A549 (cell line): ENCODE measurements around the gene FHIP2A.

ENCODE experiments used
- CTCF ChIP-seq: fragments of >200 bp; sonication (Bioruptor Twin); formaldehyde crosslinking; IDR thresholded peaks from 3 replicates; pipeline ENCODE4 v1.5.1; 2016
- ESRRA ChIP-seq: fragments of 150-350 bp; IDR thresholded peaks from 2 replicates; pipeline ENCODE4 v1.6.1; 2014; ENCODE audit warnings: mild to moderate bottlenecking, low read length, borderline replicate concordance
- HDAC2 ChIP-seq: fragments of 200-600 bp; sonication (generic); IDR thresholded peaks from 2 replicates; pipeline ENCODE4 v1.6.1; 2016
- HOXA7 ChIP-seq: fragments of 250-450 bp; sonication (Bioruptor Pico); IDR thresholded peaks from 2 replicates; pipeline ENCODE4 v1.5.0; 2020; ENCODE audit warnings: mild to moderate bottlenecking, moderate library complexity
- JUN ChIP-seq, 2 experiments: fragments of >200 bp; sonication (Bioruptor Twin); formaldehyde crosslinking; IDR thresholded peaks; 2 replicates in 1 of 2; 3 replicates in 1 of 2; pipeline ENCODE4 v1.6.1; 2016 to 2017
- MAZ ChIP-seq: fragments of 150-350 bp; IDR thresholded peaks from 2 replicates; pipeline ENCODE4 v1.6.1; 2014; ENCODE audit warnings: antibody characterized with exemption, low read depth, low read length, borderline replicate concordance
- POLR2AphosphoS2 ChIP-seq: conservative IDR thresholded peaks from 2 replicates; pipeline ENCODE4 v1.6.1; 2012; ENCODE audit warnings: low read length, improper control_type of control experiment, inconsistent platforms
- RNF2 ChIP-seq: fragments of 200-600 bp; sonication (generic); IDR thresholded peaks from 2 replicates; pipeline ENCODE4 v1.6.1; 2016; ENCODE audit warnings: low read depth, mild to moderate bottlenecking, antibody characterized with exemption, moderate library complexity, borderline replicate concordance
- SMC3 ChIP-seq: fragments of >200 bp; sonication (Bioruptor Twin); formaldehyde crosslinking; IDR thresholded peaks from 3 replicates; pipeline ENCODE4 v1.6.1; 2018; ENCODE audit warnings: inconsistent platforms

GRCh38 chr10:114824391-114824790 lies 2.8 kb downstream of the FHIP2A start:
- TF ChIP-seq CTCF (no peak), JUN (IDR thresholded peaks at IDR 0.05) (no peak), HDAC2 (no peak), SMC3 (no peak), MAZ (no peak), POLR2AphosphoS2 (no peak), HOXA7 (CRISPR knock-in tag) (no peak), ESRRA (no peak), RNF2 (no peak)
